SU-DHL-6 (cell line): ENCODE measurements around the gene AFAP1.

Experiments
- H2AFZ ChIP-seq: fragments of 200-600 bp; sonication (generic); 2 replicates; pipeline ENCODE4 v1.6.1; 2014; ENCODE audit warnings: low read depth, mild to moderate bottlenecking, moderate library complexity, mixed read lengths, antibody characterized with exemption, low read length; ENCODE audit not compliant: severe bottlenecking
- H3F3A ChIP-seq: fragments of 200-600 bp; shearing (Covaris generic); 2 replicates; pipeline ENCODE4 v1.6.0; 2016; ENCODE audit warnings: antibody characterized with exemption, mild to moderate bottlenecking; ENCODE audit not compliant: insufficient read depth
- H3K27ac ChIP-seq: fragments of 200-600 bp; sonication (generic); 2 replicates; pipeline ENCODE4 v1.5.1; 2016; ENCODE audit warnings: low read depth, mild to moderate bottlenecking, low read length, moderate library complexity, mixed read lengths
- H3K27me3 ChIP-seq: fragments of 200-600 bp; sonication (generic), shearing (Covaris generic); 2 replicates; pipeline ENCODE4 v1.6.0; 2014; ENCODE audit warnings: mild to moderate bottlenecking, low read length
- H3K36me3 ChIP-seq: fragments of 200-600 bp; sonication (generic); 2 replicates; pipeline ENCODE4 v1.6.1; 2014; ENCODE audit warnings: mild to moderate bottlenecking, low read length, mixed read lengths
- H3K4me2 ChIP-seq: fragments of 300-600, 200-600 bp; shearing (Covaris generic), sonication (generic); 2 replicates; pipeline ENCODE4 v1.6.0; 2014; ENCODE audit warnings: low read length, low read depth, mild to moderate bottlenecking; ENCODE audit not compliant: poor library complexity, severe bottlenecking
- H3K4me3 ChIP-seq: fragments of 200-600 bp; sonication (generic); 2 replicates; pipeline ENCODE4 v1.5.1; 2014; ENCODE audit warnings: antibody characterized with exemption, low read length, mild to moderate bottlenecking, mixed read lengths; ENCODE audit not compliant: insufficient read depth, poor library complexity, severe bottlenecking
- H3K79me2 ChIP-seq: fragments of 200-600 bp; sonication (generic); 2 replicates; pipeline ENCODE4 v1.6.1; 2014; ENCODE audit warnings: mild to moderate bottlenecking, low read length, moderate library complexity; ENCODE audit not compliant: insufficient read depth
- H3K9ac ChIP-seq: fragments of 200-600 bp; sonication (generic); 2 replicates; pipeline ENCODE4 v1.7.0; 2014; ENCODE audit warnings: mild to moderate bottlenecking, low read length
- H3K9me2 ChIP-seq: fragments of 200-600 bp; sonication (generic); replicated peaks from 2 replicates; pipeline ENCODE4 v1.6.1; 2014; ENCODE audit warnings: low read length; ENCODE audit not compliant: insufficient read depth
- H3K9me3 ChIP-seq: fragments of 200-600 bp; sonication (generic); 2 replicates; pipeline ENCODE4 v1.6.1; 2014; ENCODE audit warnings: low read length, mixed read lengths; ENCODE audit not compliant: insufficient read depth
- H4K20me1 ChIP-seq: fragments of 200-600 bp; sonication (generic); 2 replicates; pipeline ENCODE4 v1.6.1; 2014; ENCODE audit warnings: low read depth, mild to moderate bottlenecking, antibody characterized with exemption, low read length, moderate library complexity, mixed read lengths
- EZH2phosphoT487 ChIP-seq: fragments of 200-600 bp; sonication (generic), shearing (Covaris generic); conservative IDR thresholded peaks from 2 replicates; pipeline ENCODE4 v1.6.1; 2018; ENCODE audit warnings: mild to moderate bottlenecking, antibody characterized with exemption, low read length, moderate library complexity, mixed read lengths
- TF ChIP-seq, protein P1 (sequence below): fragments of 200-600 bp; sonication (generic); IDR thresholded peaks from one replicate; pipeline ENCODE4 v1.5.1; 2017; ENCODE audit warnings: antibody characterized with exemption, mild to moderate bottlenecking, low read length, moderate library complexity; ENCODE audit not compliant: insufficient read depth, poor library complexity, severe bottlenecking

Gene AFAP1

DNA sequence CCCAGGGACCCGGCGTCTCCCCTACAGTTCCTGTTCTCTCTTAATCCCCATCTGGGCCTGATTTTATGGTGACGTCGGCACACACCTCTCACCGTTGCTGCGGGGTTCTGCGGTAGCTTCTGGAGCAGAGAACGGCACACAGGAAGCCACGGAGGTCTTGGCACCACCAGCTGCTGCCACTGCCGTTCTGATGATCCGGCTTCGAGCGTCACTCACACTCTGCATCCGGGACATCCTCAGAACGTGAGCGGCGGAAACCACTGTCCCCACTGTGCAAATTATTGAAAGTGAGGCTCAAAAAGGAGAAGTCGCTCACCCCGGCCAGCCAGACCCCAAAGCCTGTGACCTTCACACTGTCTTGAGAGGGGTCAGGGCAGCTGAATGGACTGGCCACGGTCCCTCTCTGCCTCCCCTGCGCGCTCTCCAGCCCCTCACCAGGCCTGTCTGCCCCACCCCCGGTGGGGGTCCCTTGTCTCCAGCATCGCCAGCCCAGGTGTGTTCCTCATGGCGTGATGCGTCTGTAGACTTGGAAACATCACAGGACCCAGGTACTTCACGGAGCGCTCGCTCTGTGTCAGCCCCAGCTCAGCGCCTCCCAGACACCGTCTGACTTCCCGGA lies 201.1 kb downstream of the AFAP1 start:
- H3K9ac ChIP-seq = no peak overlapping the region
- no peak overlapping the region for H3K4me2 ChIP-seq
- H3K27ac ChIP-seq = no peak overlapping the region

DNA sequence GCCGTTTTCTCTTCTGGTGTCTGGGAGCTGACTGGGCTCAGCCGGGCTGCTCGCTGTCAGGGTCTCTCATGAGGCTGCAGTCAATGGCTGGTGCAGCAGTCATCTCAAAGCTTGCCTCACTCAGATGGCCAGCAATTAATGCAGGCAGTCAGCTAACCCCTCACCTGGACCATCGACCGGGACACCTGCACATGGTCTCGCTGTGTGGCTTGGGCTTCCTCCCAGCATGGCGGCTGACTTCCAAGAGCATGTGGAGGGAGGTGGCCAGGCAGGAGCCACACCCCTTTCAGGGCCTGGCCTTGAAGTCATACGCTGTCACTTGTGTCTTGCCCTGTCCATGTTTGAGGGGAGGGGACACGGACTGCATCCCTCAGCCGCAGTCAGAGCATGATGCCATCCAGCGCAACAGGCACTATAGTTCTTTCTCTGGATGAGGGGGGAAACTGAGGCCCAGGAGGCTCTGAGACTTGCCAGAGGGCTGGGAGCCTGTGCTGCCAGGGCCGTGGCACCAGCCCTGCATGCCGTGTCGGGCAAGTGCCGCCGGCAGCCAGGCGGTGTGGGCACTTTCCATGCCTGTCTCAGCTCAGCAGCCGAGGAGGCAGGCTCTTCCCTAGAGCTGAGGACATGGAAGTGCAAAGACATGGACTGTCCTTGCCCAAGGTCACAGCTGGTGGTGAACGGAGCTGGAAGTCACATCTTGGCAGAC lies 201.8 kb downstream of the AFAP1 start:
- Histone ChIP-seq H2AFZ (no peak overlapping the region), H3K27me3 (no peaks in the 10 kb centered on the region), H3K4me2 (no peak overlapping the region), H3K36me3 (no peaks in the 10 kb centered on the region), H3K79me2 (no peaks in the 10 kb centered on the region), H4K20me1 (no peaks in the 10 kb centered on the region), H3K27ac (no peak overlapping the region), H3F3A (no peaks in the 10 kb centered on the region), H3K4me3 (no peak overlapping the region), H3K9me2 (no peaks in the 10 kb centered on the region), H3K9ac (no peak overlapping the region), H3K9me3 (no peaks in the 10 kb centered on the region)
- TF ChIP-seq, protein P1, sequence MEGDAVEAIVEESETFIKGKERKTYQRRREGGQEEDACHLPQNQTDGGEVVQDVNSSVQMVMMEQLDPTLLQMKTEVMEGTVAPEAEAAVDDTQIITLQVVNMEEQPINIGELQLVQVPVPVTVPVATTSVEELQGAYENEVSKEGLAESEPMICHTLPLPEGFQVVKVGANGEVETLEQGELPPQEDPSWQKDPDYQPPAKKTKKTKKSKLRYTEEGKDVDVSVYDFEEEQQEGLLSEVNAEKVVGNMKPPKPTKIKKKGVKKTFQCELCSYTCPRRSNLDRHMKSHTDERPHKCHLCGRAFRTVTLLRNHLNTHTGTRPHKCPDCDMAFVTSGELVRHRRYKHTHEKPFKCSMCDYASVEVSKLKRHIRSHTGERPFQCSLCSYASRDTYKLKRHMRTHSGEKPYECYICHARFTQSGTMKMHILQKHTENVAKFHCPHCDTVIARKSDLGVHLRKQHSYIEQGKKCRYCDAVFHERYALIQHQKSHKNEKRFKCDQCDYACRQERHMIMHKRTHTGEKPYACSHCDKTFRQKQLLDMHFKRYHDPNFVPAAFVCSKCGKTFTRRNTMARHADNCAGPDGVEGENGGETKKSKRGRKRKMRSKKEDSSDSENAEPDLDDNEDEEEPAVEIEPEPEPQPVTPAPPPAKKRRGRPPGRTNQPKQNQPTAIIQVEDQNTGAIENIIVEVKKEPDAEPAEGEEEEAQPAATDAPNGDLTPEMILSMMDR = no peak
- TF ChIP-seq EZH2phosphoT487 = no peak

More for the DNA sequence above, 201.1 kb downstream of the AFAP1 start:
- Histone ChIP-seq H3F3A (no peaks in the 10 kb centered on the region), H4K20me1 (no peaks in the 10 kb centered on the region), H3K27me3 (no peaks in the 10 kb centered on the region), H2AFZ (no peak overlapping the region), H3K9me3 (no peaks in the 10 kb centered on the region), H3K9me2 (no peaks in the 10 kb centered on the region), H3K79me2 (no peaks in the 10 kb centered on the region), H3K36me3 (no peaks in the 10 kb centered on the region), H3K4me3 (no peak overlapping the region)
- no peak for TF ChIP-seq EZH2phosphoT487
- TF ChIP-seq, protein P1 = no peak

DNA sequence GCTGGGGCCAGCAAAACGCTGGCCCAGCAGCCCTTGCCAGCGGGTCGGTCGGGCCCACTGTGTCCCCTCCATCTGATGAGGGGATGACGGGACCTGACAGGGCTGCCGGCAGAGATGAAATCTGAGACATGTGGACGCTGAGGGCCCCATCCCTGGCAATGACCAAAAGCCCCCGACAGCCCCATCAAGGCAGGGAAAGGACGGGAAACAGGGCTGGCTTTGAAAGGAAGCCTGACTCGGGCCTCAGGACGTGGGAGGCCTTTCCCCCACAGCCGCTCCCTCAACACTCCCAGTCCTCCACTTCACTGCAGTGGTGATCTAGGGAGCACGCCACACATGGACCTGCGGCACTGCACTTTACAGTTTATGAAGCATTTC lies 202.4 kb downstream of the AFAP1 start:
- Histone ChIP-seq H3K9me3 (no peaks in the 10 kb centered on the region), H3K79me2 (no peaks in the 10 kb centered on the region), H3K4me2 (no peak overlapping the region), H3K36me3 (no peaks in the 10 kb centered on the region), H3K9me2 (no peaks in the 10 kb centered on the region), H3K9ac (no peak overlapping the region), H2AFZ (no peak overlapping the region), H3K27me3 (no peaks in the 10 kb centered on the region), H4K20me1 (no peaks in the 10 kb centered on the region), H3F3A (no peaks in the 10 kb centered on the region), H3K27ac (no peak overlapping the region), H3K4me3 (no peak overlapping the region)
- TF ChIP-seq, protein P1 = no peak
- no peak for TF ChIP-seq EZH2phosphoT487
